ENCODE results near the gene MTRF1. TPM values are rescaled to one million over a fixed set of nuclear protein-coding genes. Genes with fewer than 3 reads are reported as not detected.
A peak's percentile ranks its signal among the peaks of the same experiment; 100 is the strongest.

MTRF1 gene
- total and polyA plus RNA-seq, 4 experiments from 2014 or later, result 5.3 to 30.1 (median 22.8) TPM

DNA sequence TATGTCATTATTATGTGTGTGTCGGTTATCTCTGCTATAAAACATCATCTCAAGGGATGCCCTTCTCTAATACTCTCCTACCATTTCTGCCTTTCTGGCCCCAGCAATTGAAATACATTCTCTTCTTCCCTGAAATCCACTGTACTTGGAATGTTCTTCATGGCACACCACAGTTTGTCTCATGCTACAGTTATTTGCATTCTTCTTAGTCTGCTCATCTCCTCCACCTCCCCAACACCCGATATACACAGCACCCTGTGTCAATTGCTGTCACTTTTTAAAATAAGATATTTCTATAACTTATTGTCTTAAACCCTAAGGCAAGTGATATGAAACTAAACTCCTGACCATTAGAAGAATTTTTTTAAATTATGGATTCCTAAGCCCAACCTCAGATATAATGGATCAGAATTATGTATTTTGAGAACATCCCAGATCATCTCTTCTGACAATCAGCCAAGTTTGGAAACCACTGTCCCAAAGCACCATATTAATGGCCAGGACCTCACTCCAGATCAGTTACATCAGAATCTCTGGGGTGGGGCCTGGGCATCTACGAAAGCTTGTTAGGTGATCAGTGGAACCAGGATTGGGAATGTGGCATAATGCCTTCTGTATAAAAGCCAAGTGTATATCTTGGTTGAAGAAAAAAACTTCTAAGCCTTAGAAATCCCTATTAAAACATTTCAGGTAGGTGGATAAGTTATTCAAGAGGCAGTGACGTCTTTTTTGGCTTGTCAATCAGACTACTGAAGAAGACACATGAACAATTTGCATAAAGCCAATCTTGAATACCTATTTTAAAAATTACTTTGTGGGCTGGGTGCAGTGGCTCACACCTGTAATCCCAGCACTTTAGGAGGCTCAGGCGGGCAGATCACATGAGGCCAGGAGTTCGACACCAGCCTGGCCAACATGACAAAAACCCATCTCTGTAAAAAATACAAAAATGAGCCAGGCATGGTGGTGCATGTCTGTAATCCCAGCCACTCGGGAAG is 39.0 kb downstream of the MTRF1 start:
- Mint-ChIP-seq H3K27ac (no peak overlapping the region), H3K9me3 (no peaks in the 10 kb centered on the region)

DNA sequence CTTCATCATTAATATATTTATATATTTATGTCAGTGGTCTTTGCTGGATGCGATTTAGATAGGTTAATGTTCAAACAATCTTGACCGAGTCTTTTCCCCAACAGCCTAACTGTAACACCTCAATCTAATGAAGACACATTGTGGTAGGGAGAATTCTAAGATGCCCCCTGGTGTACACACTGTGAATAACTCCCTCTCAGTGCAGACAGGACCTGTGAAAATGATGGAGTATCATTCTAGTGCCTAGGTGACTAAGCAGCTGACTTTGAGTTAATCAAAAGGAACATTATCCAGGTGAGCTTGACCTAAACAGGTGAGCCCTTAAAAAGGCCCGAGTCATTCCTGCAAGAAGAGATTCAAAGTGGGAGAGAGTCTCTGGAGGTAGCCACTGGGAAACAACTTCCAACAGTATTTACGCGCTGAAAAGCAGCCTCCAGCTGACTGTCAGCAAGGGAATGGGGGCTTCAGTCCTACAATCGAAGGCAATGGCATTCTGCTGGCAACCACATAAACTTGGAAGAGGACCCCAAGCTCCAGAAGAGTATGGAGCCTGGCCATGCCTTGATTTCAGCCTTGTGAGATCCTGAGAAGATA is 41.0 kb downstream of the MTRF1 start:
- no peaks in the 10 kb centered on the region for H3K27me3 ChIP-seq (ENCODE audit: insufficient read depth, low read length)
- POLR2A ChIA-PET (ENCODE audit: partially characterized antibody), result no interaction called here
- no peaks in the 10 kb centered on the region for H3K36me3 ChIP-seq (ENCODE audit: insufficient read depth, low read length)
- H3K4me3 ChIP-seq (ENCODE audit: low read length in 2 of 2), result no peak overlapping the region
- Mint-ChIP-seq H3K36me3 (peaks cover 19 to 34% of the 10 kb centered on the region in 2 donors), H3K27me3 (no peaks in the 10 kb centered on the region), H3K27ac (no peak overlapping the region), H3K4me1 (peaks cover 0 to 2% (median 0%) of the 10 kb centered on the region in 4 donors), H3K9me3 (no peaks in the 10 kb centered on the region), H3K4me3 (no peak overlapping the region)
- CTCF ChIA-PET (ENCODE audit: partially characterized antibody), result interaction anchor here (0.9 to 3.5 kb wide), 15 partner anchors 10 to 431 kb away, joined by 3 to 31 read pairs (median 3); no protein-coding TSS in a partner anchor
- no peaks in the 10 kb centered on the region for H3K9me3 ChIP-seq (ENCODE audit: control insufficient read depth in 1 of 2, low read length in 2 of 2)
- no peak overlapping the region for H3K27ac ChIP-seq (ENCODE audit: low read depth, low read length)
- peak; percentile 45 to 52 (median 50) for DNase-seq
- intact Hi-C loops (cut with micrococcal nuclease), result loop anchor here (1.0 kb wide), 2 partner anchors 147 to 168 kb away; no protein-coding TSS in a partner anchor
- H3K4me1 ChIP-seq (ENCODE audit: insufficient read depth, low read length), result no peaks in the 10 kb centered on the region

More for the DNA sequence above, 39.0 kb downstream of the MTRF1 start:
- H3K9me3 ChIP-seq (ENCODE audit: control insufficient read depth in 1 of 2, low read length in 2 of 2), result no peaks in the 10 kb centered on the region
- POLR2A ChIA-PET (ENCODE audit: partially characterized antibody), result no interaction called here
- Mint-ChIP-seq H3K4me1 (peaks cover 0 to 2% (median 0%) of the 10 kb centered on the region in 4 donors), H3K4me3 (no peak overlapping the region), H3K36me3 (peaks cover 20 to 36% of the 10 kb centered on the region in 2 donors), H3K27me3 (no peaks in the 10 kb centered on the region)
- no peak overlapping the region for H3K27ac ChIP-seq (ENCODE audit: low read depth, low read length)
- no peaks in the 10 kb centered on the region for H3K4me1 ChIP-seq (ENCODE audit: insufficient read depth, low read length)
- H3K36me3 ChIP-seq (ENCODE audit: insufficient read depth, low read length), result no peaks in the 10 kb centered on the region
- intact Hi-C loops (cut with micrococcal nuclease), result no loop called here
- DNase-seq, result no peak
- no peaks in the 10 kb centered on the region for H3K27me3 ChIP-seq (ENCODE audit: insufficient read depth, low read length)
- CTCF ChIA-PET (ENCODE audit: partially characterized antibody), result interaction anchor here (1.4 kb wide), 1 partner anchor 27 kb away, joined by 3 read pairs; no protein-coding TSS in a partner anchor
- H3K4me3 ChIP-seq (ENCODE audit: low read length in 2 of 2), result no peak overlapping the region

DNA sequence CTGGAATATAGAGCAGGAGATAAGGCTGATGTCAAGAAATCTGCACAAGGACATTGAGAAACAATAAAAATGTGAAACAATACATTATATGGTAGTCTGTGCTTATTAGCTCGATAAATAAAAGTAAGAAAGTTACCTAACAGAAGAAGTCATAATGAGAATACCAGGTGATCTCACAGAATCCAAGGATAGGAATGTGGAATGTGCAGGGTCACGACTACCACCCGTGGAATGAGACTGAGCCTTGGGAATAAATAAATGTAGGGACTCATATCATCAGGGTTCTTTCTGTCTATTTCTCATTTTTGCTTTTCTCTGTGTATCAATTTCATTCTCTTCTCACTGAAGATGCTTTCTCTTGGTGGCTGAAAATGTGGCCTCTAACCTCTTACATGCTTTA is 43.0 kb downstream of the MTRF1 start:
- no peaks in the 10 kb centered on the region for H3K4me1 ChIP-seq (ENCODE audit: insufficient read depth, low read length)
- H3K36me3 ChIP-seq (ENCODE audit: insufficient read depth, low read length), result no peaks in the 10 kb centered on the region
- POLR2A ChIA-PET (ENCODE audit: partially characterized antibody), result no interaction called here

DNA sequence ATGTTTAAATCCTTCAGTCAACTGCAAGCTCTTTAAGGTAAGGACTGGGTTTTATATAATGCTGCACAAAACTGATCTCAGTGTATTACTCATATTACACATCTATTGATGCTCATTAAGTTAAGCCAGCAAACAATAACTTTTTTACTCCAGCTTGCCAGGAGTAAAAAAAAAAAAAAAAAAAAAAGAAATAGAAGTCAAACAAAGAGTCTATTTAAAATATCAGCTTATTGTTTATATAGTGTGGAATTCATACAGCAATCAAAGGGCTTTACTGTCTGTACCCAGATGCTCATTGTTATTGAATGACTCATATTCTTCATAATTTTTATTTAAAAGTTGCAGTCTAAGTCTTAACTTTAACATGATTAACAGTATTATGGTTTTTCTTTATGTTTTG is 47.2 kb downstream of the MTRF1 start:
- no peaks in the 10 kb centered on the region for H3K9me3 ChIP-seq (ENCODE audit: control insufficient read depth in 1 of 2, low read length in 2 of 2)
- no peak overlapping the region for H3K27ac ChIP-seq (ENCODE audit: low read depth, low read length)
- H3K4me1 Mint-ChIP-seq, result no peaks in the 10 kb centered on the region
- peaks cover 14 to 33% of the 10 kb centered on the region in 2 donors for H3K36me3 Mint-ChIP-seq
- no peaks in the 10 kb centered on the region for H3K36me3 ChIP-seq (ENCODE audit: insufficient read depth, low read length)
- no peaks in the 10 kb centered on the region for H3K27me3 ChIP-seq (ENCODE audit: insufficient read depth, low read length)
- H3K27me3 Mint-ChIP-seq, result no peaks in the 10 kb centered on the region
- peaks cover 0 to 13% (median 5%) of the 10 kb centered on the region in 8 donors for H3K9me3 Mint-ChIP-seq
- H3K4me1 ChIP-seq (ENCODE audit: insufficient read depth, low read length), result no peaks in the 10 kb centered on the region
- no peak overlapping the region for H3K4me3 ChIP-seq (ENCODE audit: low read length in 2 of 2)
- intact Hi-C loops (cut with micrococcal nuclease), result no loop called here
- POLR2A ChIA-PET (ENCODE audit: partially characterized antibody), result no interaction called here
- H3K4me3 Mint-ChIP-seq, result no peak overlapping the region
- no peak overlapping the region for H3K27ac Mint-ChIP-seq
- no peak for DNase-seq
- CTCF ChIA-PET (ENCODE audit: partially characterized antibody), result no interaction called here

More for the DNA sequence above, 43.0 kb downstream of the MTRF1 start:
- CTCF ChIA-PET (ENCODE audit: partially characterized antibody), result interaction anchor here (0.7 to 3.5 kb wide), 7 partner anchors 15 to 248 kb away, joined by 3 to 31 read pairs (median 3); no protein-coding TSS in a partner anchor
- intact Hi-C loops (cut with micrococcal nuclease), result no loop called here
- no peaks in the 10 kb centered on the region for H3K27me3 Mint-ChIP-seq
- H3K27ac Mint-ChIP-seq, result peak overlapping the region in 1 of 7 donors; percentile 37
- H3K9me3 Mint-ChIP-seq, result no peaks in the 10 kb centered on the region
- Histone ChIP-seq H3K9me3 (ENCODE audit: control insufficient read depth in 1 of 2, low read length in 2 of 2) (no peaks in the 10 kb centered on the region), H3K27me3 (ENCODE audit: insufficient read depth, low read length) (no peaks in the 10 kb centered on the region), H3K27ac (ENCODE audit: low read depth, low read length) (no peak overlapping the region), H3K4me3 (ENCODE audit: low read length in 2 of 2) (no peak overlapping the region)
- peaks cover 23 to 26% of the 10 kb centered on the region in 2 donors for H3K36me3 Mint-ChIP-seq
- H3K4me1 Mint-ChIP-seq, result peaks cover 0 to 2% (median 0%) of the 10 kb centered on the region in 4 donors
- H3K4me3 Mint-ChIP-seq, result no peak overlapping the region
- no peak for DNase-seq

DNA sequence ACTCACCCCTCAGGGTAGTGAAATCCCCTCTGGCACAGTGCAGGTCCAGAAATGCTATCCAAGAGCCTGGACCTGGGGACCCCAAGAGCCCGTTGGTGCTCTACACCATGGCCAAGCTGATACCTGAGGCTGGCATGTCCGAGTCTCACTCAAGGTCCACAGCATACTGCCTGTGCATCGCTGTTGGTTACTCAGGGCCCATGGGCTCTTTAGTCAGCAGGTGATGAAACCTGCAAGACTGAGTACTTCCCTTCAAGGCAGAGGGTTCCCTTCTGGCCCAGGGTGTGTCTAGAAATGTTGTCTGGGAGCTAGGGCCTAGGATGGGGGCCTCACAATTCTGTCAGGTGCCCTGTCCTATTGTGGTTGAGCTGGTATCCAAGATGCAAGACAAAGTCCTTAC is 49.5 kb downstream of the MTRF1 start:
- no peak overlapping the region for H3K4me3 Mint-ChIP-seq
- H3K4me1 Mint-ChIP-seq, result no peaks in the 10 kb centered on the region

DNA sequence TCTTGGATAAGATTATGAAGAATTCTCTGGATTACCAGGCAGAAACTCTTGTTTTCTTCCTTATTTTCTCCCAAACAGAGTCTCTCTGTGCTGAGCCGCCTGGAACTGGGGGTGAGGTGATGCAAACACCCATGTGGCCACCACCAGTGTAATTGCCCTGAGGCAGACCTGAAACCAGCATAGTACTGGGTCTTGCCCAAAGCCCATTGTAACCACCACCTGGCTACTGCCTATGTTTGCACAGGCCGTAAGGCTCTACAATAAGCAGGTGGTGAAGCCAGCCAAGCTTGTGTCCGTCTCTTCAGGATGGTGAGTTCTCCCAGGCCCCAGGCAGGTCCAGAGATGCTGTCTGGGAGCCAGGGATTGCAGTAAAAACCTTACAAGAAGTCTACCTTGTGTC is 50.1 kb downstream of the MTRF1 start:
- Mint-ChIP-seq H3K27me3 (no peaks in the 10 kb centered on the region), H3K4me1 (no peaks in the 10 kb centered on the region), H3K9me3 (peaks cover 0 to 27% (median 10%) of the 10 kb centered on the region in 8 donors), H3K27ac (no peak overlapping the region), H3K4me3 (no peak overlapping the region), H3K36me3 (peaks cover 5 to 25% of the 10 kb centered on the region in 2 donors)
- CTCF ChIA-PET (ENCODE audit: partially characterized antibody), result interaction anchor here (2.0 kb wide), 1 partner anchor 9 kb away, joined by 5 read pairs; no protein-coding TSS in a partner anchor
- Histone ChIP-seq H3K27ac (ENCODE audit: low read depth, low read length) (no peak overlapping the region), H3K36me3 (ENCODE audit: insufficient read depth, low read length) (no peaks in the 10 kb centered on the region), H3K27me3 (ENCODE audit: insufficient read depth, low read length) (no peaks in the 10 kb centered on the region), H3K9me3 (ENCODE audit: control insufficient read depth in 1 of 2, low read length in 2 of 2) (no peaks in the 10 kb centered on the region), H3K4me3 (ENCODE audit: low read length in 2 of 2) (no peak overlapping the region), H3K4me1 (ENCODE audit: insufficient read depth, low read length) (no peaks in the 10 kb centered on the region)
- no peak for DNase-seq
- intact Hi-C loops (cut with micrococcal nuclease), result no loop called here
- POLR2A ChIA-PET (ENCODE audit: partially characterized antibody), result no interaction called here

More for the DNA sequence above, 49.5 kb downstream of the MTRF1 start:
- Mint-ChIP-seq H3K27me3 (no peaks in the 10 kb centered on the region), H3K9me3 (peaks cover 0 to 26% (median 10%) of the 10 kb centered on the region in 8 donors), H3K36me3 (peaks cover 5 to 25% of the 10 kb centered on the region in 2 donors), H3K27ac (no peak overlapping the region)
- Histone ChIP-seq H3K27me3 (ENCODE audit: insufficient read depth, low read length) (no peaks in the 10 kb centered on the region), H3K4me3 (ENCODE audit: low read length in 2 of 2) (no peak overlapping the region), H3K4me1 (ENCODE audit: insufficient read depth, low read length) (no peaks in the 10 kb centered on the region), H3K9me3 (ENCODE audit: control insufficient read depth in 1 of 2, low read length in 2 of 2) (no peaks in the 10 kb centered on the region), H3K36me3 (ENCODE audit: insufficient read depth, low read length) (no peaks in the 10 kb centered on the region), H3K27ac (ENCODE audit: low read depth, low read length) (no peak overlapping the region)
- CTCF ChIA-PET (ENCODE audit: partially characterized antibody), result no interaction called here
- intact Hi-C loops (cut with micrococcal nuclease), result no loop called here
- POLR2A ChIA-PET (ENCODE audit: partially characterized antibody), result no interaction called here
- no peak for DNase-seq

DNA sequence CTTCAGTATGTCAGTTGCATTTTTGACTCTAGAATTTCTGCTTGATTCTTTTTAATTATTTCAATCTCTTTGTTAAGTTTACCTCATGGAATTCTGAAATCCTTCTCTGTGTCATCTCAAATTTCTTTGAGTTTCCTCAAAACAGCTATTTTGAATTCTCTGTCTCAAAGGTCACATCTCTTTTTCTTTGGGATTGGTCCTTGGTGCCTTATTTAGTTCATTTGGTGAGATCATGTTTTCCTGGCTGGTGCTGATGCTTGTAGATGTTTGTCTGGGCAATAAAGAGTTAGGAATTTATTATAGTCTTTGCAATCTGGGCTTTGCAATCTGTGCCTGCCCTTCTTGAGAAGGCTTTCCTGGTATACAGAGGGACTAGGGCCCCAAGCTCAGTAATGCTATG is 50.5 kb downstream of the MTRF1 start:
- H3K27ac ChIP-seq (ENCODE audit: low read depth, low read length), result no peak overlapping the region
- no peak overlapping the region for H3K27ac Mint-ChIP-seq
- H3K4me1 ChIP-seq (ENCODE audit: insufficient read depth, low read length), result no peaks in the 10 kb centered on the region
- no peaks in the 10 kb centered on the region for H3K9me3 ChIP-seq (ENCODE audit: control insufficient read depth in 1 of 2, low read length in 2 of 2)
- no peaks in the 10 kb centered on the region for H3K4me1 Mint-ChIP-seq
- CTCF ChIA-PET (ENCODE audit: partially characterized antibody), result interaction anchor here (2.0 kb wide), 1 partner anchor 10 kb away, joined by 5 read pairs; no protein-coding TSS in a partner anchor
- DNase-seq, result no peak
- H3K36me3 Mint-ChIP-seq, result peaks cover 5 to 25% of the 10 kb centered on the region in 2 donors
- no peaks in the 10 kb centered on the region for H3K27me3 ChIP-seq (ENCODE audit: insufficient read depth, low read length)
- no peak overlapping the region for H3K4me3 Mint-ChIP-seq
- H3K27me3 Mint-ChIP-seq, result no peaks in the 10 kb centered on the region
- H3K9me3 Mint-ChIP-seq, result peaks cover 0 to 31% (median 11%) of the 10 kb centered on the region in 8 donors
- H3K4me3 ChIP-seq (ENCODE audit: low read length in 2 of 2), result no peak overlapping the region
- H3K36me3 ChIP-seq (ENCODE audit: insufficient read depth, low read length), result no peaks in the 10 kb centered on the region
- intact Hi-C loops (cut with micrococcal nuclease), result no loop called here
- POLR2A ChIA-PET (ENCODE audit: partially characterized antibody), result no interaction called here

All from CD4-positive, alpha-beta memory T cell (primary cell).